GM12891 (cell line): ENCODE measurements around the gene PBRM1. TPM values are rescaled to one million over a fixed set of nuclear protein-coding genes. Genes with fewer than 3 reads are reported as not detected.
"Not testable (repeated sequence)": the region's sequence is repeated elsewhere in the genome, so short reads cannot be mapped to it uniquely, and the experiment has no call there.

ENCODE experiments used
- DNase-seq: peaks from one replicate; pipeline ENCODE4 v3.0.0; 2011; ENCODE audit warnings: low spot score; ENCODE audit not compliant: insufficient read length
- FAIRE-seq: peaks from 2 replicates; lab custom pipeline; 2011; peaks lifted over from hg19 to GRCh38; lab: Jason Lieb, UNC
- PAX5 ChIP-seq: IDR thresholded peaks from 2 replicates; pipeline ENCODE4 v1.6.1; 2011; ENCODE audit warnings: low read length, moderate library complexity, mild to moderate bottlenecking; ENCODE audit not compliant: insufficient read depth, severe bottlenecking
- POLR2A ChIP-seq: IDR thresholded peaks from 2 replicates; pipeline ENCODE4 v1.6.1; 2011; ENCODE audit warnings: low read depth, low read length, control low read depth
- POLR2AphosphoS5 ChIP-seq: IDR thresholded peaks from 2 replicates; pipeline ENCODE4 v1.6.1; 2011; ENCODE audit warnings: low read depth, low read length, control low read depth
- POU2F2 ChIP-seq: IDR thresholded peaks from 2 replicates; pipeline ENCODE4 v1.6.1; 2011; ENCODE audit warnings: low read depth, mild to moderate bottlenecking, control low read depth, low read length, moderate library complexity
- SPI1 ChIP-seq: IDR thresholded peaks from 2 replicates; pipeline ENCODE4 v1.6.1; 2011; ENCODE audit warnings: low read depth, low read length, control low read depth
- TAF1 ChIP-seq: IDR thresholded peaks from 2 replicates; pipeline ENCODE4 v1.6.1; 2011; ENCODE audit warnings: low read depth, low read length, control low read depth
- polyA plus RNA-seq: library from polyadenylated mRNA; unstranded; fragments of >200 nt; gene quantifications from one replicate; pipeline ENCODE4 v1.2.1, GENCODE V29; 2012; ENCODE audit warnings: low read depth, missing spikeins, inconsistent platforms; ENCODE audit not compliant: missing spikeins

PBRM1 gene
- polyA plus RNA-seq = 11.0 TPM

DNA sequence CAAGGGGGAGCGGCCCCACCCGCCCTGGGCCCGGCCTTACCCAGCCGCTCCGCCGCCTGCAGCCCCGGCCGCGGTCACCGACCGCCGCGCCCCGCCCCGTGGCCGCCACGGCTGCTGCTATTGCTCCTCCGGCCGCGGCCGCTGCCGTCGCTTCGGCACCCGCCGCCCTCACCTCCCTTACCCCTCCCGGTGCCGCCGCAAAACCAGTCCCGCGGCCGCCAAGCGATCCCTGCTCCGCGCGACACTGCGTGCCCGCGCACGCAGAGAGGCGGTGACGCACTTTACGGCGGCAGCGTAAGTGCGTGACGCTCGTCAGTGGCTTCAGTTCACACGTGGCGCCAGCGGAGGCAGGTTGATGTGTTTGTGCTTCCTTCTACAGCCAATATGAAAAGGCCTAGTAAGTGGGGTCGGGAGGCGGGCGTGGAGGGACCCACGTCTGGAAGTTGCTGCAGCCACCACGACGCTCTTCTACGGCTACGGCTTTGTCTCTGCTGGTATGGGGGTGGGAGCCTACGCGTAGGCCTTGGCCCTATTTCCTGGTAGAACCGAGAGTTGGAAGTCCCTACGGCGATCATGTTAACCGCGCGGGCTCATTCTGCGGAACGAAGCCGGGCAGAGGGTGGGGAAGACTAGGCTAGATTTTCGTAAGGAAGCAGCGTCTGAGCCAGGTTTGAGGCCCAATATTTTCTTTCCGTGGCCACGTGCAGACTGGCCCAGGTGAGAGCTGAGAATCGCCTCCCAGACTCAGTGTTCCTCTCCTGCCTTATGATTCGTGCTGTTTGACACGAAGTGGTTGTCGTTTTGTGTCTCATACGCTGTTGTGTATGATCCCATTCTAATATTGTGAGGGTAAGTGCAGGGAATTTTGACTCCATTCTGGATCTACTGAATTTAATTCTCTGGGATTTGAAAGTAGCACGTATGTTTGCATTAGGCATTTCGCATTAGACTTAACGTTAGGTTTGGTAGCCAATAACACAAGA is at the start of gene PBRM1, which contains the start of gene GNL3:
PBRM1 (minus strand) TSS at position 205 of the 983 bp plus-strand sequence.
GNL3 (plus strand) TSS at position 324 of the 983 bp plus-strand sequence; CDS start at position 385, 61 bp downstream.
- peak; percentile 100 for FAIRE-seq
- peak; percentile 64; the same call in 1 of the 2 replicates for TF ChIP-seq POU2F2
- no peak for TF ChIP-seq SPI1
- peak; percentile 93 for TF ChIP-seq POLR2A
- peak; percentile 87 for TF ChIP-seq POLR2AphosphoS5
- TF ChIP-seq TAF1 = peak; percentile 97
- no peak for TF ChIP-seq PAX5
- peak; percentile 78 for DNase-seq

DNA sequence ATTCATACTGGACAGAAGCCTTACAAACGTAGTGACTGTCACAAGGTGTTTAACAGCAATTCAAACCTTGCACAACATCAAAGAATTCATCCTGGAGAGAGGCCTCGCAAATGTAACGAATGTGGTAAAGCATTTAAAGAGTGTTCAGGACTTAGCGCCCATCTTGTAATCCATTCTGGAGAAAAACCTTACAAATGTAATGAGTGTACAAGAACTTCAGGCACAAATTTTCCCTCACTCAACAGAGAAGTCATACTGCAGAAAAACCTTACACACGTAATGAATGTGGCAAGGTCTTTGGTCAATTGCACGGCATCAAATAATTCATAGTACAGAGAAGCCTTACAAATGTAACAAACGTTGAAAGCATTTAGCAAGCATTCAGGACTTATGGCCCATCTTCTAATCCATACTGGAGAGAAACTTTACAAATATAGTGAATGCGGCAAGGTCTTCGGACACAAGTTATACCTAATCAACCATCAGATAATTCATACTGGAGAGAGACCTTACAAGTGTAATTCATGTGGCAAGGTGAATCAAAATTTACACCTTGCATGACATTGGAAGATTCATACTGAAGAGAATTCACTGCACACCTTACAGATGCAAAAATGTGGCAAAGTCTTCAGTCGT is 47.7 kb upstream of the PBRM1 start:
- no peak for TF ChIP-seq POU2F2
- no peak for TF ChIP-seq POLR2A
- no peak for TF ChIP-seq SPI1
- no peak for TF ChIP-seq PAX5
- no peak for TF ChIP-seq TAF1
- no peak for TF ChIP-seq POLR2AphosphoS5
- FAIRE-seq = peak; percentile 69
- DNase-seq = no peak

DNA sequence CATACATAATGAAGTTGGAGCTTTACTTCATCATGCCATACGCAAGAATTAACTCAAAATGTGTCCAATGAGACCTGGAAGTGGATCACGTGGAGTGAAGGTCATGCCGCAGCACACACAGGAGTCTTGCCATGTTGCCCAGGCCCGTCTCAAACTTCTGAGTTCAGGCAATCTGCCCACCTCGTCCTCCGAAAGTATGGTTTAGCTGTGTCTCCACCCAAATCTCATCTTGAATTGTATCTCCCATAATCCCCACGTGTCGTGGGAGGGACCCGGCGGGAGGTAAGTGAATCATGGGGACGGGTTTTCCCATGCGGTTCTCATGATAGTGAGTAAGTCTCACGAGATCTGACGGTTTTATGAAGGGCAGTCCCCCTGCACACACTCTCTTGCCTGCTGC is 45.9 kb upstream of the PBRM1 start:
- TF ChIP-seq POU2F2 (no peak), TAF1 (no peak), PAX5 (no peak)
- FAIRE-seq (no peak), DNase-seq (no peak)

DNA sequence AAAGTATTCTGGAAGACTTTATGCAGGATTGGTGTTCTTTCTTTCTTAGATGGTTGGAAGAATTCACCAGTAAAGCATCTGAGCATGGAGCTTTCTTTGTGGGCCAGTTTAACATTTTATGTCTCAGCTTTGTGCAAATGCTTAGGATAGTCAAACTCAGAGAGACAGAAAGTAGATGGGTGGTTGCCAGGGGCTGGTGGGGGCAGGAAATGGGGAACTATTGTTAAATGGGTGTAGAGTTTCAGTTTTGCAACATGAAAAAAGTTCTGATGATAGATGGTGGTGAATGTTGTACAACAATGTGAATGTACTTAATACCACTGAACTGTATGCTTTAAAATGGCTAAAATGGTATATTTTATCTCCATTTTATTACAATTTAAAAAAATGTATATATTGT is 45.0 kb upstream of the PBRM1 start:
- DNase-seq (no peak), FAIRE-seq (no peak)
- TF ChIP-seq POLR2AphosphoS5 (no peak), TAF1 (no peak), SPI1 (no peak), POU2F2 (no peak), PAX5 (no peak), POLR2A (no peak)

DNA sequence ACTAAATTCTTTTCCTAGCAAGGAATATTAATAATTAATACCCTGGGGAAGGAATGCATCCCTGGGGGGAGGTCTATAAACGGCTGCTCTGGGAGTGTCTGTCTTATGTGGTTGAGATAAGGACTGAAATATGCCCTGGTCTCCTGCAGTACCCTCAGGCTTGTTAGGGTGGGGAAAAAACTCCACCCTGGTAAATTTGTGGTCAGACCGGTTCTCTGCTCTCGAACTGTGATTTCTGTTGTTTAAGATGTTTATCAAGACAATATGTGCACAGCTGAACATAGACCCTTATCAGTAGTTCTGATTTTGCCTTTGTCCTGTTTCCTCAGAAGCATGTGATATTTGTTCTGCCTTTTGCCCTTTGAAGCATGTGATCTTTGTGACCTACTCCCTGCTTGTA is 43.0 kb upstream of the PBRM1 start:
- FAIRE-seq, DNase-seq: not testable (repeated sequence)

DNA sequence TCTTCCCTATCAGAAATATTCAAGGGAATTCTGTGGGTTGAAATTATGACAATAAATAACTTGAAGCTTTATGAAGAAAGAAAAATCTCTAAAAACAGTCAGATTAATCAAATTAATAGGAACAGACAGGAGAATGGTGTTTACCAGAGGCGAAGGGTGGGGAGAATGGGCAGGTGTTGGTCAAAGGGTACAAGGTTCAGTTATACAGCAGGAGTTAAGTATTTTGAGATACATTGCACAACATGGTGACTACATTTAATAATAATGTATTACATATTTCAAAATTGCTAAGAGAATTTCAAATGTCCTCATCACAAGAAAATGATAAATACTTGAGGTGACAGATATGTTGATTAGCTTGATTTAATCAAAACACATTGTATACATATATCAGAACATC is 38.8 kb upstream of the PBRM1 start:
- FAIRE-seq = no peak

DNA sequence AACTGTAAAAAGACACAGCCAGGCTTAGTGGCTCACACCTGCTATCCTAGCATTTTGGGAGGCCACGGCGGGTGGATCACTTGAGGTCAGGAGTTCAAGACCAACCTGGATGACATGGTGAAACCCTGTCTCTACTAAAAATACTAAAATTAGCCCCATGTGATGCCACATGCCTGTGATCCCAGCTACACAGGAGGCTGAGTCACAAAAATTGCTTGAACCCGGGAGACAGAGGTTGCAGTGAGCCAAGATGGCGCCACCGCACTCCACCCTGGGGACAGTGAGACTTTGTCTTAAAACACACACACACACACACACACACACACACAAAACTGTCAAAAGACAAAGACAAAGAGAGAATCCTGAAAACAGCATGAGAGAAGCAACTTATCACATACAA is 38.2 kb upstream of the PBRM1 start:
- no peak for FAIRE-seq
- no peak for DNase-seq
- TF ChIP-seq POU2F2 (no peak), SPI1 (no peak), PAX5 (no peak), POLR2A (no peak), TAF1 (no peak)

More for the DNA sequence above, 38.8 kb upstream of the PBRM1 start:
- DNase-seq = no peak
- TF ChIP-seq PAX5 (no peak), POLR2A (no peak), SPI1 (no peak)

DNA sequence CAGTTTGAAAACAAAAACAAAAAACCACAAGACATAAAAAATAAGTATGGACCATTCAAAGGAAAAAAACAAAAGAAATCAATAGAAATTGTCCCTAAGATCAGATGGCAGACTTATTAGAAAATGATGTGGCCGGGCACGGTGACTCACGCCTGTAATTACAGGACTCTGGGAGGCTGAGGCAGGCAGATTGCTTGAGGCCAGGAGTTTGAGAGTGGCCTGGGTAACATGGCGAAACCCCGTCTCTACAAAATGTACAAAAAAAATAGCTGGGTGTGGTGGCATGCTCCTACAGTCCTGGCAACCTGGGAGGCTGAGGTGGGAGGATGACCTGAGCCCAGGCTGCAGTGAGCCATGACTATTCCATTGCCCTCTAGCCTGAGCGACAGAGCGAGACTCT is 36.8 kb upstream of the PBRM1 start:
- no peak for TF ChIP-seq POLR2A
- no peak for TF ChIP-seq POU2F2
- TF ChIP-seq POLR2AphosphoS5 = no peak
- TF ChIP-seq TAF1 = no peak
- no peak for TF ChIP-seq SPI1
- TF ChIP-seq PAX5 = no peak
- DNase-seq = no peak
- FAIRE-seq = peak; percentile 61

DNA sequence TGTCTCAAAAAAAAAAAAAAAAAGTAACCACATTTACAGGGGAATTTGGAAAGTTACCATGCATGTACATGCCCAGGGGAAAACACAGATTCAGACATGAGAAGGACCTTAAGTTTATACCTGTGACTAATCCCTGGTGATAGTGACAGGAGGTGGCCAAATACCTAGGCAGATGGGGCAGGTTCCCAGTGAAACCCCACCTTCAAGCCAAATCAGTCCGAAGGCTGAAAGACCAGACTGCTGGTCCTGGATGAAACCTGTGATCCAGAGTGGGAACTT is 36.0 kb upstream of the PBRM1 start:
- FAIRE-seq (no peak), DNase-seq (no peak)
- TF ChIP-seq PAX5 (no peak), POU2F2 (no peak), SPI1 (no peak), POLR2A (no peak), POLR2AphosphoS5 (no peak), TAF1 (no peak)
